NCI-H2107 (cell line): Measurements from ENCODE around the gene PRSS27.
"Not testable (repeated sequence)": the region's sequence is repeated elsewhere in the genome, so short reads cannot be mapped to it uniquely, and the experiment has no call there.

ENCODE experiments used
- DNase-seq: peaks from one replicate; lab custom pipeline; 2025; lab: John Stamatoyannopoulos, UW

Gene PRSS27

DNA sequence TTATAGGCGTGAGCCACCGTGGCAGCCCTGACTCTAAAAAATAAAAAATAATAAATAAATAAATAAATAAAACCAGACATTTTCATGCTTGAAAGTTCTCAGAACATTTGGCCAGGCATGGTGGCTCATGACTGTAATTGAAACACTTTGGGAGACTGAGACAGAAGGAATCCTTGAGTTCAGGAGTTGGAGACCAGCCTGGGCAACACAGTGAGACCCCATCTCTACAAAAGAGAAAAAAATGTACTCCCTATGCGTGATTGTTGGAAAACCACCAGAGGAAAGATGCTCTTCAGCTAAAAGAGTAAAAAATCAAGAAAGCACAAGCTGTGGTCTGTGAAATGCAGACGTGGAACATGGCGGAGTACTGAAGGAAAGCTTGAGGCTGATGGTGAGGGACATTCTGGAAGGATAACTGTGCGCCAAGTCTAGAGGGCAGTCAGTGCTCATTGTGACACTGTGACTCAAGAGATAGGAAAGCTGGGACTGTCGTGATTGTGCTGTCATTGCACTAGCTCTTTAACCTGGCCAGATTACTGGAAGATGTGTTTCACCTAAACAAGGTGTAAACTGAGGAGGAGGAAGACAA is 4.2 kb upstream of the PRSS27 start:
- DNase-seq: no peak

DNA sequence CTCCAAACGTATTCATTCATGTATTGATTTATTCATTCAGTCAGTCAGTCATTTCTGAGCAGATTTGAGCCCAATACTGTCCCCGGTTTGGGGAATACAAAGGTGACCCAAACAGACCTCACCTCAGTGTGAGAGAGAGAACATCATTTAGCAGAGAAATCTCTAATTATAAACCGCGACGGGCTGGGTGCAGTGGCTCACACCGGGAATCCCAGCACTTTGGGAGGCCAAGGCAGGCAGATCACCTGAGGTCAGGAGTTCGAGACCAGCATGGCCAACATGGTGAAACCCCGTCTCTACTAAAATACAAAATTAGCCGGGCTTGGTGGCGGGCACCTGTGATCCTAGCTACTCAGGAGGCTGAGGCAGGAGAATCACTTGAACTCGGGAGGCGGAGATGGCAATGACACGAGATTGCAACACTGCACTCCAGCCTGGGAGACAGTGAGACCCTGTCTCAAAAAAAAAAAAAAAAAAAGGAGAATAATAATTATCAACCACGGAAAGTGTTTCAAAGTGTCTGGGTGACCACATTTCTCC is 1.7 kb upstream of the PRSS27 start:
- DNase-seq: not testable (repeated sequence)

DNA sequence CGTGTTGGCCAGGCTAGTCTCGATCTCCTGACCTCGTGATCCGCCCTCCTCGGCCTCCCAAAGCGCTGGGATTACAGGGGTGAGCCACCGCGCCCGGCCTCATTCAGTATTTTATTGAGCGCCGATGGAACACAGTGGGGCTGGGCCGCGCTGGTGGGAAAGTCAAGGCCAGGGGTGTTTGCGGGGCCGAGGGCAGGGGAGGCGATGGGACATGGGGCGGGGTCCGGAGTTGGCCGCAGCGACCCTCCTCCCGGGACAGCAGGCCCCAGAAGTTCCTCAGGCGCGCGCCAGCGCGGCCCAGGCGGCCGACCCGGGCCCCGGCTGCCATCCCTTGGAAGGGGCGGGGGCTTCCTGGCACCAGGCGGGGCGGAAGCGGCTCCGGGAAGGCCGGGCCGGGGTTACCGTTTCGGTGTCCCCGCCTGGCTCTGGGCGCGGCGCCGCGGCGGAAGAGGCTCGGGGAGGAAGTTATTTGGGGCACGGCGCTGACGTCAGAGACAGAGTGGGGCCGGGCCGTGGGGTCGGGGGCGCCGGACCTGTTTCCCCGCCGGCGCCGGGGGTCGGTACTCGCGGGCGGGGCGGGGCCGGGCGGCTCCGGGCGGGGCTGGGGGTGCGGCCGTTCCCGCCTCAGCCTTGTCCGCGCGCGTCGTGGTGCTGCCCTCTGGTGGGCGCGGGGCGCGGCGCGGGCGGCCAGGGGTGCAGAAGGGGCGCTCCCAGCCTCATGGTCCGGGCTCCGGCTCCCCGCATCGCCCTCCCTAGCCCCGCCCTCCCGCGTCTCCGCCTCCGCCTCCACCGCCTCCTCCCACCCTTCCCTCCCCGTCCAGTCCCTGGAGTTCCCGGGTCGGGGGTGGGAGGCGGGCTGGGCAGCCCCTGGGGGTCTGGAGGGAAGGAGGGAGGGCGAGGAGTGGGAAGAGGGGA is 952 bp upstream of the PRSS27 start:
- DNase-seq: peak; percentile 84

DNA sequence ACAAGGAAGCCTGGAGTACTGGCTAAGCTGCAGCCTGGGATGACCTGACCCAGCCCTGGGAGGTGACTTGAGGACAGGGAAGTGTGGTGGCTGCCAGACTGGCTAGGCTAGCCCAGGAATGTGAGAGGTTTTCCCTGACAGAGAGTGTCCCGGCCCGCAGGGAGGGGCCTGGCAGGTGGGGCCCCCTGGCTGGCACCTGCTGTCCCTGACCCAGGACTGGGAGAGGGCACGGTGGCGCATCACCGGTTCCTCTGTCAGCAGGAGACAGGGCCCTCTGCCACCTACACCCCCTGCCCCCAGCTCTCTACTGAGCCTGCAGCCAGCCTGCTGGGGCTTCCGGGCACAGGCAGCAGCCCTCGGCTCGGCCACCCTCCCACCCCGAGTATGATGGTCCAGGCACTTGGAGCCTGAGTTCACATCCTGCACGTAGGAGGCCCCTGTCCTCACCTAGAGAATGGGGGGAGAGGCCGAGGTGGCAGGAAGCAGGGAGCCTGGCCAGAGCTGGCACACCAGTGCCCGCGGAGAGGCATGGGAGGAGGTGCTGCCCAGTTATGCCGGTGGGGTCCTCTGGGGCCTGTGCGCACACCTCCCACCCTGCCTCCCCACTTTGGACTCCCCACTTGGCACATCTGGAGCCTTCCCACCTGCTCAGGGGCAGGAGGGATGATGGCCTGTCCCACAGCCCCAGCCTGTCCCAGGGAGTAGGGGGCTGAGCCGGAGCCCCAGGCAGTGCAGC is 528 bp downstream of the PRSS27 start:
- DNase-seq: no peak

DNA sequence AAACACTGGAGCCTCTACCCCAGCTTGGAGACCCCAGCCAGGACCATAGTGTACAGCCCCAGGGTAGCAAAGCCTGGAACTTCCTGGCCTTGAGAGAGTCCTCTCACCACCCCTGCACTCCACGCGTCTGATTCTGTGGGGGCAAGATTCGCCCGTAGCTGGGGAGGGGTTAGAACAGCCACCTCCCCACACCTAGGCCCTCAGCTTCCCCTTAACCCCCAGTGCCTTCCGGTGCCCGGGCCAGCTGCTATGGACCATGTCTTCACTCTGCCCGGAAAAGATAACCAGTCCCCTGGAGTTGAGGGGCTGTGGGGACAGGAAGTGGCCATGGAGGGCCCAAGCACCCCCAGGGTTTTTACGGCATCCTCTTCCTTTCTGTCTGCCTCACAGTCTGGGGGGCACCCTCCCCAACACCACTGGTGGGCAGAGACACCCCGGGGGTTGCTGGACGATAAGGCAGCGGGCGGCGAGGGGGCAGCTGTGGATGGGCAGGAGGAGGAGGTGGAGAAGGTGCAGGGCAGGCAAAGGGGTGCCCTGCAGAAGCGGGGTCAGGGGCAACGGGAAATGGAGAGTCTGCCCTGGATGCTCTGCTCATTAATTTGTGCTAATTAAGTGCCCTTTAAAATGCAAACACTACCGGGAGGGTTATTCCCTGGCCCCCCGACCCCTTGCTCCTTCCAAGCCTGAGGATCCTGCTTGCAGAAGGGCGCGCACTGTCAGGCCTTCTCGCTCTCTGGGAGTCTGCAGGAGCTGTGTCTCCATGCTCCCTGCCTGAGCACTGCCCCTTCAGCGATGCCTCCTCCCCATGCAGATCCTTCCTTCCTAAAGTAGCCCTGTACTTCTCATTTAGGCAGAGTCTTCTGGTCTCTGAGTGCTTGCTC is 2.4 kb downstream of the PRSS27 start:
- DNase-seq: no peak

DNA sequence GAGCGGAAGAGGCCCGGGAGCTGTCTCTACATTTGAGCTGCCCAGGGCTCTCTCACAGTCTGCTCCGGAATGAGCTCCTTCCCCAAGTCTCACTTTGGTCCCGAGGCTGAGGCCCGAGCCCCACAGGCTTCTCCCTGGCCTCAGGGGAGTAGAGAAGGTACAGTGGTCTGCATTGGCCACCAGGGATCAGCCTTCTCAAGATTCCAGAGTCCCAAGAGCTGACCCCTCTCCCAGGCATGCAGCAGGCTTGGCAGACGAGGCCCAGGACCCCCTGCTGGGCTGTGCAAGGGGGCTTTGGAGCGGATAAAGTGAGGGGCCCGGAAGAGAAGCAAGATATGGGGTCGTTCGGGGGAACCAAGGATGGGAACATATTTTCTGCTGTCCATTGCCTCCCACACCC is 3.1 kb downstream of the PRSS27 start:
- DNase-seq: no peak

DNA sequence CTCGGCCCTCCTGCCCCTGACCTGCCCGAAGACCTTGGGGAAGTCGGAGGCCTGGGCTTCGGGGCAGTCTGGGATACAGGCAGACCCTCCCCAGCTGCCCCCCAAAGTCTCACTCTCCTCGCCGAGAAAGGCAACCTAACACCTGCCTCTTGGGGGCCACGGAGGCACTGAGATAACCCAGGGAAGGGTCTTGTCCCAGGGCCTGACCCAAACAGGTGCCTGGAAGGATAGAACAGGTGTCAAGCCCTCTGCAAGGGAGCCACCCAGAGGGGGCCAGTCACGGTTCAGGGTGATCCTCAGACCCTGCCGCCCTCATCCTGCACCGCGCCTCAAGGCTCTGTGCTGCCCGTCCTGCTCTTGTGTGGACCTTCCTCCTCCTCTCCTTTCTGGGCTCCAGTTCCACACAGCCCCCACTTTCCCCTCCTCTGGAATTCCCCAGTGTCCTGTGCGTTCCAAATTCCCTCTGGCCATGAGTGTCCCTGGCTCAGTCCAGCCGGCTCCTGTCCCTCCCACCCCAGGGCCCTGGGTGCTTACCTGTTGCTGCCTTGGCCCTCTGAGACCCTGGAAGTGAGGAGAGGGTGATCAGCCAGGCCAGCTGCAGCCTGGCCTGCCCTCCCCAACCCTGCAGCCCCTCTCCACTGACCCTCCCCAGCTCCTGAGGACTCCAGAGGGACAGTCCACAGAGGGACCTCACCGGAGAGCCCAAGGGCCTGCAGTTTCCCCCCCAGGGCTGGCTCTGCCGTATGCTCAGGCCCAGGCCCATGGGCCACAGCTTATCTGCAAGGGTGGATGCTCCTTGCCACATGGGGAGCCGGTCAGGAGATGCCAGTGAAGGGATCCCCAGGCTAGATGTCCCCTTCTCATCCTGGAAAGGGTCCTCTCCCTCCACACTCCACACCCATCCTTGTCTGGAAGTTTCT is 3.8 kb downstream of the PRSS27 start:
- no peak for DNase-seq

DNA sequence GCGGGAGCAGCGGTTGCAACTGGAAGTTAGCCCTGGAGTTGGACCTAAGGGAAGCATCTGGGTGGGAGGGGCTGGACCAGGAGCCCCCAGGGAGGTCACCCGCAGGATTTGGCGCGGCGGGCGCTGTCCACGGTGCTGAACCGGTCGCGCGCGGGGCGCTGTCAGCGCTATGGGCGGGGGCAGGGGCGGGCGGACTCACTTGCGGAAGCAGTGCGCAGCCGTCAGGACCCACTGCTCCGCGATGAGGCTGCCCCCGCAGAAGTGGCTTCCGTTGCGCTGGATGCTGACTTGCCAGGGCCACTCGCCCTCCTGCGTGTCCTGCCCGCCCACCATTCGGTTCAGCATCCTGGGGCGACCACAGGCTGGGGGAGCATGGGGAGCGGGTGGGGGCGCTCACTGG is 4.5 kb downstream of the PRSS27 start:
- no peak for DNase-seq

DNA sequence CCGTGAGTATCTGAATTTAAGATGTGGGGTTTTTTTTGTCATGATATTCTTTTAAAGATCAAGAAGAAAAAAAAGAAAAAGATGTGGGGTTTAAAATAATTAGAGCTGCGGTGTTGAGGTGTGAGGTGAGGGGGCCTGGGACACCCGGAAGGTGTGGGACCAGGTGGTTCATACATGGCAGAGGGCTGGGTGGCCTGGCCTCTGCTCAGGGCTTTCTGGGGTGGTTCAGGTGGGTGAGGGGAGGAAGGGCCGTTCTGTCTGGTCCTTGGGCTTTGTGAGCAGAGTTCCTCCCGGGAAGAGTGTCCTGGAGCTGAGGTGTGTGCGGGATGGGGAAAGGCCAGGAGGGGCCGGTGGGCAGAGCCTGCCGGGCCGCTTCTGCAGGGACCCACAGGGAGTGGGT is 5.0 kb downstream of the PRSS27 start:
- DNase-seq: no peak

DNA sequence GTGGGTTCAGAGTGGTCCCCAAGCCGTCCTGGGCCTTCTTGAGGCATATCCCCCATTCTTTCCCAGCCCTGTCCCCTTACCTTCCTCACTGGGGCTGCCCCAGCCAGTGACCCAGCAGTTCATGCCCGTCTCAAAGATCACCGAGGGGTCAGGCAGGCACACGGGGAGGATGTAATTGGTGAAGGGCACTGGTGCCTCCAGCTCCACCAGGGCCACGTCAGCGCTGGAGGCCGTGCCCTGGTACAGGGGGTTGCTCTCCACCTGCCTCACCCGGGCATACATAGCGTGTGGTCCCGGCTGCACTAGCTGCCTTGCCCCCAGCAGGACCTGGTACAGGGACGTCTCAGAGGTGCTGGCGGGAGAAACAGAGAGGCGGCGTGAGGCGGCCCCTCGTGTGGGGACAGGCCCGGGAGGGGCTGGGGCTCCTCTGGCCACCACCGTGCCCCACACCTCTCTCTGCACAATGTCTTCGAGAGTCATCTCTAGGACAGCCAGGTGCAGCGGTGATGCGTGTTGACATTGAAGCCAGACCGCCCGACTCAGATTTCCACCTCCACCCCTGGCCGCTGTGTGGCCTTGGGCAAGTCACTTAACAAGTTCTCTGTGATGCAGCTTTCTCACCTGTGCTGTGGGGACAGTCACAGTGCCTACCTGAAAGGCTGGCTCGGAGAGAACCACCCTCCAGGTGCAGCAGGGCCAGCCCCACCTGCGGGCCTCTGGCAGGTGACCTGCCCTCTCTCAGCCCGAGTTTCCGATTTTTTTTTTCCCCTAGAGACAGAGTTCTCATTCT is 5.8 kb downstream of the PRSS27 start:
- no peak for DNase-seq

DNA sequence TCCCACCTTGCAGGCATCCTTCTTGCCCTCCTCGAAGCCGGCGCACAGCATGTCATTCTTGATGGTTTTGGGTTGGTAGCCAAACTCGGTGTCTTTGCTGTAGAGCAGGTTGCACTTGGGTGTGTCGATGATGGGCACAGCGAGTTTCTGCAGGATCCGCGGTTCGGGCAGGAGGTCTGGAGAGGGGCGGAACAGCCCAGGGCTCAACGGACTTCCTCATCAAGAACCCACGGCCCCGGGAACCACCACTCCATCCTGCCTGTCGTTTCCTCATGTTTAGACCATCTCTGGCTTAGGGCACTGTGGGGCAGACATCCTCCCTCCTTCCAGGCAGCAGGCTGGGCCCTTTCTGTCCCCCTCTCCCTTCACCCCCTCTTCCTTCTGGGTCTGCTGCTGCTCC is 6.5 kb downstream of the PRSS27 start:
- no peak for DNase-seq

DNA sequence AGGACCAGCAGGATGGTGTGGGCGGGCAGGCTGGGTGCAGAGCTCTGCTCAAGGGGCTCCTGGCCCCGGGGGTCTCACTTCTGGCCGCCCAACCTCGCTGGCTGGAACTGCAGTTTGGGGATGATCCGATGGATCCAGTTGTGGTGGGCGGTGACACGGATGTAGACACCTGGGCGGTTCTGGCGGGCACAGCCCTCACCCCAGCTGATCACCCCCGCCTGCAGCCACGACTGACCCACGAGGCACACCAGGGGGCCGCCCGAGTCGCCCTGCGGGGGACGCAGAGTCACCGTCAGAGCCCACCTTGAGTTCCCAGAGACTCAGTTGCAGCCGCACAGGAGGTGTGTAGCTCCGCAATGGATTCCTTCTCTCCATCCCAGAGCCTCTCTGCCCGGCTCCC is 7.5 kb downstream of the PRSS27 start:
- no peak for DNase-seq

DNA sequence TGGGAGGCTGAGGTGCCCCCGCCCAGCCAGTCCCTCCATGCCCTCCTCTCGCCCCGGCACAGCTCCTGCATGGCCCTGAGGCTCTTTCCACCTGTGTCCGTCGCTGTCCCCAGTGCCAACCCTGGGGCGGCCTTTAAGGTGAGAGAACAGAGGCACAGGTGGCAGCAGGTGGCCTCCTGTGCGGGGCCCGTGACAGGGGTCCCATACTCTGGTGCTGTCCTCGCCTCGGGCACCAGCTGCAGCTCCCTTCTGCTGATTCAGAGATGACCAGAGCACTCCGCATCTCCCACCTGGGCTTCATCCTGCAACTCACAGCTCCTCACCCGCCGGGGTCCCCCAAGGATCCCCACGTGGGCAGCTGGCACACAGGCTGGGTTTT is 8.0 kb downstream of the PRSS27 start:
- no peak for DNase-seq

DNA sequence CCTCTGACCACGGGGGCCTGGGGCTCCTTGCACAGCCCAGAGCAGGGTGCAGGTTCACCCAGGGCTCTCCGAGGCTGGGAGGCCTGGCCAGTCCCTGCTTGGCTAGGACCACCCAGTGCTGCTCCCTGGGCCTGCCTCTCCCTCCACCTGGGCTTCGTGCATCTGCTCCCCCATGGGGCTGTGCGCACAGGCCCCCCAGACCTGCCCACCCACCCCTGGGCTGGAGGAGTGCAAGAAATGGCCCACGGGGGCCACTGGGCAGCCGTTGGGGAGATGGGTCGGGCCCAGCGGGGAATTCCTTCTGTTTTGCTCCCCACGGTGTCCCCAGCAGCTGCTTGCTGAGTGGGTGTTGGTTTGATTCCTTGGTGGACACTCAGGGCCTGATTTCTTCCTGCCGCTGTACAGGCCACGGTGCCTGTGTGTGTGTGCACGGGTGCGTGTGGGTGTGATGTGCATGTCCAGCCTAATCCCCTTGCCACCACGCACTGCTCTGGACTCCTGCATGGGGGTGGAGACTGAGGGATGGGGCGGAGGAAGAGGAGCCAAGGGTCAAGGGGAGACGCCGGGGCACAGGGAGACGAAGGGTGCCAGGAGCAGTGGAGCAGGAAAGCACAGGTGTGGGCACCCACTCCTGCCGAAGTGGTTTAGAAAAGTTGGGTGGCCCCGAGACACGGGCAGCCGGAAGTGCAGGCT is 8.5 kb downstream of the PRSS27 start:
- no peak for DNase-seq

DNA sequence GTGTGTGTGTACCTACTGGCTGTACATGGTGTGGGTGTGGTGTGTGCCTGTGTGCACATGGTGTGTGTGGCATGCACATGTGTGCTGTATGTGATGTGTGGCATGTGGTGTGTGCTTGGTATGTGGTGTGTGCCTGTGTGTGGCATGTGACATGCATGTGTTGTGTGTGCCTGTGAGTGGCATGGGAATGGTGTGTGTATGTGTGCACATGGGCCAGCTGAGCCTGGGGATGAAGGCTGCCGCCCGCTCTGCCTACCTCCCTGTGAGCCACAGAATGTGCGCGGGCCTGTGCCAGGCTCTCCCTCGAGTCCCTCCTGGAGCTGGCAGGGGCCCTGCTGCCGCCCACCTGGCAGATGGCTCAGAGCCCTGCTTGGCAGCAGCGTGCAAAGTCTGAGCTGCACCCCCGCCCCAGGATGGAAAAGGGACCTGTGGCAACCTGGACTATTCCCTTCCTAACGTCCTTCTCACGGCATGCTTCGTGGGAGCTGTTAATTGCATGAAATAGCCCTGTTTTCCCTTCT is 9.3 kb downstream of the PRSS27 start:
- no peak for DNase-seq

DNA sequence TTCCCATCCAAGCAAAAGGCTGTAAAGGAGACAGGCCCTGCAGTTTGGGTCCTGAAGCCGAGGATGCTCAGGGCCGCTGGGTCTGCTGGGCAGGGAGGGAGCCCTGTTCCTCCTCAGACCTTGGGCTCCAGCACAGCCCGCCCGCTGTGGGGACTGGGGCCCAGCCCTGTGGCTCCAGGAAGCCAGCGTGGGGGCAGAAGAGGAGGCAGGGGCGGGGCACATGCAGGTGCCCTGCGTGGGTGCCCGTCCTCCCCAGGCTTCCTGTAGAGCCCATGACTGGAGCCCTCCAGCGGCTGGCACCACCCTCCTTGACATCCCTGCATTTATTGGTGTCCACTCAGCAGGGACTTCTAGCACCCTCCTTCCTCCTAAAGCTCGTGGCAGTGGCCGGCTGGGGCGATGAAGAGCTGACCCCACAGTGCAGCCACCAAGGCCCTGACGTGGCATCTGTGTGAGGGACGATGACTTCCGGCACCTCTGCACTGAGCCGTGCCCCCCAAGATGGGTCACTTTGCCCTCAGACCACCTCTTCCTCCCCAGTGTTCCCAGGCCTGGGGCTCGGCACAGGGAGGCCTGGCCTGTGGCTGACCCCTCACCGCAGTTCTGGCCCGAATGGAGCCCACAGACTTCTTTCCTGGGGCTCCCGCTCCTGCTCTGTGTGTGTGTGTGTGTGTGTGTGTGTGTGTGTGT is 9.9 kb downstream of the PRSS27 start:
- no peak for DNase-seq

DNA sequence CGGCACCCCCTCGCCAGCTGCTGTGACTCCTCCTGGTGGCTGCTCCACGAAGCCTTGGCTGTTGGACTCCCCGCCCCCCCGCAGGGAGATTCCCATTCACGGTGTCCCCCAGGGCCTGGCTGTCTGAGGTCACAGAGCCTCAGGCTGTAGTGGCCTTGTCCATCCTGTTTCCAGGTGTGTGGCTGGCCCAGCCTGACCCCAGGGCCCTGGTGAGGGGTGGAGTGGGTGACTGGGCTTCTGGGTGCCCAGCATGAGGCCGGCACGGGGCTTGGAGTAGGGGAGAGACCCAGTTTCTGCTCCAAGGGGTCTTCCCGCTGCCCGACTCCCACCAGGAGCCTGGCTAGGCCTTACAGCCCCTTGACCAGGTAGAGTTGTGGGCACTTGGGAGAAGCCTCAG is 10.4 kb downstream of the PRSS27 start:
- DNase-seq: no peak

DNA sequence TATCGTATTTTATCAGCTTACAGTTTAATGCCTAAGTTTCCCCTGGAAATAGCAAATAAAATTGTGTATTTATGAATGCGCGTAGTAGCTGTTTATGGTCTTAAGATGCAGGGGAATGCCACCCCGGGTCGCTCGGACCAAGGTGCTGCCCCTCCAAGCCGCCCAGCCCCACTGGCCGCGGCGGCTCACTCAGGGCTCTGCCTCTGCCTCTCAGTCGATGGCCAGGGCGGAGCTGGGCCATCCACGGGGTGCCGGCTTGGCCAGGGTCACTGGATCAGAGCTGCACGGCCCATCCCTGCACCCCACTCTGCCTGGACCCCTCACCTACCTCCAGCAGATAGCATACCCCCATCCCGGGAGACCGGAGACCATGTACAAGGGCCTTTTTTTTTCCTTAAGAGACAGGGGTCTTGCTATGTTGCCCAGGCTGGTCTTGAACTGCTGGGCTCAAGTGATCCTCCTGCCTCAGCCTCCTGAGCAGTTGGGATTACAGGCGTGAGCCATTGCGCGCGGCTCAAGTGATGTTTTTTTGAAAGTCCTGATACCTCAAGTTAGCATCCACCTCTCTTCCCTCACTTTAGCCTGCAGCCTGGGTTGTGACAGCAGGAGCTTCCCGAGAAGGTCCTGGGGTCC is 11.0 kb downstream of the PRSS27 start:
- DNase-seq: no peak
